C4-2B (cell line): ENCODE data around the gene NKPD1.

ENCODE experiments used
- ZFX ChIP-seq: fragments of 450-650 bp; IDR thresholded peaks from 2 replicates; pipeline ENCODE4 v1.6.1; 2017
- TF ChIP-seq, protein P1 (sequence below): fragments of 450-650 bp; conservative IDR thresholded peaks from 2 replicates; pipeline ENCODE4 v1.5.1; 2017; ENCODE audit warnings: mild to moderate bottlenecking

DNA sequence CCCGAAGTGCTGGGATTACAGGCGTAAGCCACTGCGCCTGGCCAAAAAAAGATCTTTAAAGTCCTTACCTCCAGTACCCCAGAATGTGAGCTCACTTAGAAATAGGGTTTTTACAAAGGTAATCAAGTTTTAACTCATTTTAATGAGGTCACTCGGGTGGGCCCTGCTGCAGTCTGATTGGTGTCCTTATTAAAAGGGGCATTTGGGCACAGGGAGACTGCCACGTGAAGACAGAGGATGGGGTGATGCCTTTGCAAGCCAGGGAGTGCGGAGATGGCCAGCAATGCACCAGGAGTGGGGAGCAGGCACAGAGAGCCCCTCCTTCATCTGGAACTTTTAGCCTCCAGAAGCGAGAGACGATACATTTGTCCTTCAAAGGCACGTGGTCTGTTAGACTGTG, 11.7 kb downstream of the NKPD1 start:
- TF ChIP-seq, protein P1, sequence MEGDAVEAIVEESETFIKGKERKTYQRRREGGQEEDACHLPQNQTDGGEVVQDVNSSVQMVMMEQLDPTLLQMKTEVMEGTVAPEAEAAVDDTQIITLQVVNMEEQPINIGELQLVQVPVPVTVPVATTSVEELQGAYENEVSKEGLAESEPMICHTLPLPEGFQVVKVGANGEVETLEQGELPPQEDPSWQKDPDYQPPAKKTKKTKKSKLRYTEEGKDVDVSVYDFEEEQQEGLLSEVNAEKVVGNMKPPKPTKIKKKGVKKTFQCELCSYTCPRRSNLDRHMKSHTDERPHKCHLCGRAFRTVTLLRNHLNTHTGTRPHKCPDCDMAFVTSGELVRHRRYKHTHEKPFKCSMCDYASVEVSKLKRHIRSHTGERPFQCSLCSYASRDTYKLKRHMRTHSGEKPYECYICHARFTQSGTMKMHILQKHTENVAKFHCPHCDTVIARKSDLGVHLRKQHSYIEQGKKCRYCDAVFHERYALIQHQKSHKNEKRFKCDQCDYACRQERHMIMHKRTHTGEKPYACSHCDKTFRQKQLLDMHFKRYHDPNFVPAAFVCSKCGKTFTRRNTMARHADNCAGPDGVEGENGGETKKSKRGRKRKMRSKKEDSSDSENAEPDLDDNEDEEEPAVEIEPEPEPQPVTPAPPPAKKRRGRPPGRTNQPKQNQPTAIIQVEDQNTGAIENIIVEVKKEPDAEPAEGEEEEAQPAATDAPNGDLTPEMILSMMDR: no peak
- TF ChIP-seq ZFX: no peak
